ENCODE data around the gene BST1. TPM values are rescaled to one million over a fixed set of nuclear protein-coding genes. Genes with fewer than 3 reads are reported as not detected.

The BST1 gene
- total and polyA plus RNA-seq, 12 donors, result 2.3 to 10.3 (median 4.0) TPM

DNA sequence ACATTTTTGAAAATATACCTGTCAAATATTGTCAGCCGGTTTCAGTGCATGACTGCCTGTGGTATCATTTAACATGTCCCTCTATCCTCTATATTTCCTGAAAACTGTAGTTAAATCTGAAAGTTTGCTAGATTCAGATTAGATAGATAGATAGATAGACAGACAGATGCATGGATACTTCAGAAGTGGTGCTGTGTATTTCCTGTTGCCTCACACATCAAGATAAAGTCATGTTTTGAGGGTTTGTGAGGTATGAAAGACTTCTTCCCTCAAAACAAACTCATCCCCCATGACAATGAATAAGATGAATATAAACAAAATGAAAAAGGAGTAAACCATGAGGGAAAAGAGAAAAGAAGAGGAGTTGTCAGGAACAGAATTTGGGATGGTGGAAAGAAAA, 6.0 kb upstream of the BST1 start:
- Histone ChIP-seq H3K36me3 (replicated peaks in 1 of 2) (no peaks in the 10 kb centered on the region), H3K4me3 (no peak overlapping the region), H3K4me1 (replicated peaks in 1 of 2) (no peaks in the 10 kb centered on the region), H3K27ac (no peak overlapping the region), H3K27me3 (no peaks in the 10 kb centered on the region), H3K9me3 (replicated peaks in 1 of 3) (no peaks in the 10 kb centered on the region)
- WGBS, 4 donors, result 91 to 99% (median 97%) methylated on average over 1 of the region's 1 CpG
- no peak for DNase-seq
- TF ChIP-seq POLR2A (IDR thresholded peaks at IDR 0.05), result no peak
- TF ChIP-seq, protein P1, sequence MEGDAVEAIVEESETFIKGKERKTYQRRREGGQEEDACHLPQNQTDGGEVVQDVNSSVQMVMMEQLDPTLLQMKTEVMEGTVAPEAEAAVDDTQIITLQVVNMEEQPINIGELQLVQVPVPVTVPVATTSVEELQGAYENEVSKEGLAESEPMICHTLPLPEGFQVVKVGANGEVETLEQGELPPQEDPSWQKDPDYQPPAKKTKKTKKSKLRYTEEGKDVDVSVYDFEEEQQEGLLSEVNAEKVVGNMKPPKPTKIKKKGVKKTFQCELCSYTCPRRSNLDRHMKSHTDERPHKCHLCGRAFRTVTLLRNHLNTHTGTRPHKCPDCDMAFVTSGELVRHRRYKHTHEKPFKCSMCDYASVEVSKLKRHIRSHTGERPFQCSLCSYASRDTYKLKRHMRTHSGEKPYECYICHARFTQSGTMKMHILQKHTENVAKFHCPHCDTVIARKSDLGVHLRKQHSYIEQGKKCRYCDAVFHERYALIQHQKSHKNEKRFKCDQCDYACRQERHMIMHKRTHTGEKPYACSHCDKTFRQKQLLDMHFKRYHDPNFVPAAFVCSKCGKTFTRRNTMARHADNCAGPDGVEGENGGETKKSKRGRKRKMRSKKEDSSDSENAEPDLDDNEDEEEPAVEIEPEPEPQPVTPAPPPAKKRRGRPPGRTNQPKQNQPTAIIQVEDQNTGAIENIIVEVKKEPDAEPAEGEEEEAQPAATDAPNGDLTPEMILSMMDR (IDR thresholded peaks at IDR 0.05), result no peak
- intact Hi-C loops (cut with DNase I), result no loop called here

DNA sequence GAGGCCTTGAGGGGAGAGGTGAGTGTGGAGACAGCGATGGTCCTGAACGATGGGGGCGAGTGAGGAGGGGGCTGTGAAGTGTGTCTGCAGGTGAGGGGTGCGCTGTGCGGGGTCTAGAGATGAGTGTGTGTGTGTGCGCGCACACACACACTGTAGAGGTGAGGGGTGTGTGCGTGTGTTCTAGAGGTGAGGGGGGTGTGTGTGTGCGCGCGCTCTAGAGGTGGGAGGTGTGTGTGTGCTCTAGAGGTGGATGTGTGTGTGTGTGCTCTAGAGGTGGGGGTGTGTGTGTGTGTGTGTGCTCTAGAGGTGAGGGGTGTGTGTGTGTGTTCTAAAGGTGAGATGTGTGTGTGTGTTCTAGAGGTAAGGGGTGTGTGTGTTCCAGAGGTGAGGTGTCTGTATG, 574 bp downstream of the BST1 start:
- TF ChIP-seq, protein P1 (IDR thresholded peaks at IDR 0.05), result no peak
- TF ChIP-seq POLR2A (IDR thresholded peaks at IDR 0.05), result no peak
- WGBS, 4 donors, result 80 to 87% (median 81%) methylated on average over 11 of the region's 11 CpGs
- H3K27me3 ChIP-seq, result no peaks in the 10 kb centered on the region
- no peaks in the 10 kb centered on the region for H3K9me3 ChIP-seq (replicated peaks in 1 of 3)
- peak overlapping the region in 1 of 5 donors; percentile 2 for H3K27ac ChIP-seq
- intact Hi-C loops (cut with DNase I), result no loop called here
- H3K36me3 ChIP-seq (replicated peaks in 1 of 2), result no peaks in the 10 kb centered on the region
- peak overlapping the region in 2 of 4 donors; percentile 33 to 61 for H3K4me3 ChIP-seq
- peaks cover 0 to 6% of the 10 kb centered on the region in 2 donors for H3K4me1 ChIP-seq (replicated peaks in 1 of 2)
- DNase-seq, result no peak

DNA sequence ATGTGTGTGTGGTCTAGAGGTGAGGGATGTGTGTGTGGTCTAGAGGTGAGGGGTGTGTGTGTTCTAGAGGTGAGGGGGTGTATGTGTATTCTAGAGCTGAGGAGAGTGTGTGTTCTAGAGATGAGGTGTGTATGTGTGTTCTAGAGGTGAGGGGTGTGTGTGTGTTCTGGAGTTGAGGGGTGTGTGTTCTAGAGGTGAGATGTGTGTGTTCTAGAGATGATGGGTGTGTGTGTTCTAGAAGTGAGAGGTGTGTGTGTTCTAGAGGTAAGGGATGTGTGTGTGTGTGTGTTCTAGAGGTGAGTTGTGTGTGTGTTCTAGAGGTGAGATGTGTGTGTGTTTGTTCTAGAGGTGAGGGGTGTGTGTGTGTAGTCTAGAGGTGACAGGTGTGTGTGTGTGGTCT, 1.3 kb downstream of the BST1 start:
- TF ChIP-seq POLR2A (IDR thresholded peaks at IDR 0.05), result no peak
- TF ChIP-seq, protein P1 (IDR thresholded peaks at IDR 0.05), result no peak
- intact Hi-C loops (cut with DNase I), result no loop called here
- peaks cover 0 to 6% of the 10 kb centered on the region in 2 donors for H3K4me1 ChIP-seq (replicated peaks in 1 of 2)
- H3K27me3 ChIP-seq, result no peaks in the 10 kb centered on the region
- no peak for DNase-seq
- H3K4me3 ChIP-seq, result no peak overlapping the region
- H3K9me3 ChIP-seq (replicated peaks in 1 of 3), result no peaks in the 10 kb centered on the region
- no peak overlapping the region for H3K27ac ChIP-seq
- H3K36me3 ChIP-seq (replicated peaks in 1 of 2), result no peaks in the 10 kb centered on the region

DNA sequence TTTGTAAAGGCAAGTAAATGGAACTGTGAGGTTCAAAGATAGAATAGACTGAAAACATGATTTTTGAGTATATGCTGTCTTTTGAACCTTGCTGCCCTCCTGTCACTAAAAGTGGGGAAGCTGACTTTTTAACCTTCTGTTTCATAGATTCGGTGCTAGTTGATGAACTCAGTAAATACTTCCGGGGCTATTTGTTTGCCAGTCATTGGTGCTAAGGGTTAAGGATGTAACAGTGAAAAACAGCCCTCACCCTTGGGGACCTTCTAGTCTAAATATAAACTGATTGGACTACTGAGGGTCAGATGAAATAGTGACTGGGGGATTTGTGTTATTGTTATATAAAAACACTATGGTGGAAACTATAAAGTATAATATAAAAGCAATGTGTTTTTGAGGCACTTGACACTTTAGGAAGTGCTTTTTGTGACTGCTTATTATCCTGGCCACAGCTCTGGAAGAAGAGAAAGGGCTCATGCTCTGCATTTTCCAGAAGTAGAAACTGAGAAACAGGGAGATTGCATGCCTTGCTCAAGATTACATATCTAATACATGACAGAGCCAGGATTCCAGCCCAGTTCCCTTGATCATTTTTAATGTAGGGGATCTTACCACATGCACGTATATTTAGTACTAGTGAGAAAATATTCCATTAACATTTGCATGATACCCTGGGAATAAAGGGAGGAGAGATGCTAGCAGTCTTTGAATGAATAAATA, 3.9 kb downstream of the BST1 start:
- H3K36me3 ChIP-seq (replicated peaks in 1 of 2), result no peaks in the 10 kb centered on the region
- H3K27me3 ChIP-seq, result no peaks in the 10 kb centered on the region
- WGBS, 4 donors, result 46 to 54% (median 53%) methylated on average over 3 of the region's 3 CpGs
- no peak for TF ChIP-seq POLR2A (IDR thresholded peaks at IDR 0.05)
- TF ChIP-seq, protein P1 (IDR thresholded peaks at IDR 0.05), result no peak
- no peak for DNase-seq
- no peak overlapping the region for H3K4me3 ChIP-seq
- H3K27ac ChIP-seq, result no peak overlapping the region
- intact Hi-C loops (cut with DNase I), result no loop called here
- H3K9me3 ChIP-seq (replicated peaks in 1 of 3), result no peaks in the 10 kb centered on the region
- H3K4me1 ChIP-seq (replicated peaks in 1 of 2), result peaks cover 0 to 6% of the 10 kb centered on the region in 2 donors

All from adrenal gland (tissue), 12 donors.